HepG2 (cell line): ENCODE data around the gene C16orf54. TPM values are rescaled to one million over a fixed set of nuclear protein-coding genes. Genes with fewer than 3 reads are reported as not detected.

Experiments
- ATF4 ChIP-seq, 2 experiments: fragments of 450-650 bp in 1 of 2; sonication (generic) in 1 of 2; formaldehyde crosslinking; IDR thresholded peaks; 2 replicates each; pipeline versions ENCODE4 v1.5.0 to v1.8.0; 2020 to 2022; ENCODE audit warnings: mild to moderate bottlenecking in 1 of 2, missing genetic modification reagents in 1 of 2
- GABPA ChIP-seq, 2 experiments: IDR thresholded peaks; 2 replicates each; pipeline ENCODE4 v1.6.1; 2011 to 2016; ENCODE audit warnings: low read depth in 2 of 2, low read length in 1 of 2, missing biosample characterization in 1 of 2, missing genetic modification characterization in 1 of 2
- HNRNPUL1 ChIP-seq: fragments of 200-400 bp; formaldehyde crosslinking; IDR thresholded peaks from 2 replicates; pipeline ENCODE4 v1.6.1; 2017; ENCODE audit warnings: low read depth, mild to moderate bottlenecking, low read length, moderate library complexity
- HOXD1 ChIP-seq: sonication (generic); formaldehyde crosslinking; IDR thresholded peaks from 2 replicates; pipeline ENCODE4 v1.5.0; 2020; ENCODE audit warnings: missing genetic modification reagents
- KDM3A ChIP-seq: IDR thresholded peaks from 2 replicates; pipeline ENCODE4 v1.6.1; 2018; ENCODE audit warnings: low read depth, missing compliant biosample characterization
- KLF16 ChIP-seq, 2 experiments: sonication (generic) in 1 of 2; formaldehyde crosslinking in 1 of 2; IDR thresholded peaks; 2 replicates each; pipeline versions ENCODE4 v1.6.1 to v1.8.0; 2016 to 2023; ENCODE audit warnings: missing genetic modification reagents in 2 of 2, missing compliant biosample characterization in 1 of 2
- MXD3 ChIP-seq: IDR thresholded peaks from 2 replicates; pipeline ENCODE4 v1.6.1; 2016; ENCODE audit warnings: mild to moderate bottlenecking, missing biosample characterization, missing genetic modification reagents
- PHF21A ChIP-seq: sonication (generic); formaldehyde crosslinking; IDR thresholded peaks from 2 replicates; pipeline ENCODE4 v1.5.0; 2020; ENCODE audit warnings: mild to moderate bottlenecking, missing genetic modification reagents
- RBAK ChIP-seq: sonication (generic); formaldehyde crosslinking; IDR thresholded peaks from 2 replicates; pipeline ENCODE4 v1.5.1; 2020; ENCODE audit warnings: mild to moderate bottlenecking, missing genetic modification reagents
- SALL1 ChIP-seq: sonication (generic); formaldehyde crosslinking; IDR thresholded peaks from 2 replicates; pipeline ENCODE4 v1.8.0; 2022; ENCODE audit warnings: mild to moderate bottlenecking, missing genetic modification reagents
- SCMH1 ChIP-seq: sonication (generic); formaldehyde crosslinking; IDR thresholded peaks from 2 replicates; pipeline ENCODE4 v1.9.0; 2021; ENCODE audit warnings: missing genetic modification reagents, mild to moderate bottlenecking, borderline replicate concordance
- SMC3 ChIP-seq: IDR thresholded peaks from 2 replicates; pipeline ENCODE4 v1.6.1; 2011; ENCODE audit warnings: low read length, improper control_type of control experiment
- SOX13 ChIP-seq, 3 experiments: fragments of 450-650 bp in 1 of 3; sonication (generic) in 1 of 3; formaldehyde crosslinking in 1 of 3; IDR thresholded peaks in 2 of 3; conservative IDR thresholded peaks in 1 of 3; 2 replicates each; pipeline versions ENCODE4 v1.5.0 to v1.6.1; 2016 to 2020; ENCODE audit warnings: antibody characterized with exemption in 1 of 3, mild to moderate bottlenecking in 1 of 3, missing compliant biosample characterization in 1 of 3, missing genetic modification reagents in 1 of 3, moderate library complexity in 1 of 3
- SOX6 ChIP-seq, 2 experiments: fragments of 450-650 bp in 1 of 2; sonication (generic) in 1 of 2; formaldehyde crosslinking in 1 of 2; IDR thresholded peaks; 2 replicates each; pipeline versions ENCODE4 v1.4.0 to v1.6.1; 2017 to 2020; ENCODE audit warnings: antibody characterized with exemption in 1 of 2, mild to moderate bottlenecking in 1 of 2, missing genetic modification reagents in 1 of 2
- TAF15 ChIP-seq: fragments of 200-400 bp; formaldehyde crosslinking; IDR thresholded peaks from one replicate; pipeline ENCODE4 v1.6.1; 2018; ENCODE audit warnings: mild to moderate bottlenecking, low read depth, low read length; ENCODE audit not compliant: poor library complexity, severe bottlenecking
- XBP1 ChIP-seq: sonication (generic); formaldehyde crosslinking; IDR thresholded peaks from 2 replicates; pipeline ENCODE4 v1.5.0; 2020; ENCODE audit warnings: missing genetic modification reagents
- ZBTB1 ChIP-seq: sonication (generic); formaldehyde crosslinking; IDR thresholded peaks from 2 replicates; pipeline ENCODE4 v1.4.0; 2020; ENCODE audit warnings: missing genetic modification reagents, borderline replicate concordance
- ZBTB33 ChIP-seq: sonication (generic); formaldehyde crosslinking; IDR thresholded peaks from 2 replicates; pipeline ENCODE4 v1.4.0; 2020; ENCODE audit warnings: missing genetic modification reagents
- ZNF354B ChIP-seq: sonication (generic); formaldehyde crosslinking; IDR thresholded peaks from 2 replicates; pipeline ENCODE4 v1.8.0; 2022; ENCODE audit warnings: mild to moderate bottlenecking, missing genetic modification reagents
- ZNF382 ChIP-seq: sonication (generic); formaldehyde crosslinking; IDR thresholded peaks from 2 replicates; pipeline ENCODE4 v1.5.0; 2020; ENCODE audit warnings: missing genetic modification reagents, mild to moderate bottlenecking, borderline replicate concordance
- ZNF441 ChIP-seq: sonication (generic); formaldehyde crosslinking; IDR thresholded peaks from 2 replicates; pipeline ENCODE4 v1.7.0; 2021; ENCODE audit warnings: missing genetic modification reagents, borderline replicate concordance
- ZNF496 ChIP-seq: sonication (generic); formaldehyde crosslinking; IDR thresholded peaks from 2 replicates; pipeline ENCODE4 v1.8.1; 2023; ENCODE audit warnings: mild to moderate bottlenecking, moderate library complexity, missing genetic modification reagents; ENCODE audit not compliant: insufficient replicate concordance
- ZNF546 ChIP-seq: sonication (generic); formaldehyde crosslinking; conservative IDR thresholded peaks from 2 replicates; pipeline ENCODE4 v1.8.1; 2023; ENCODE audit warnings: mild to moderate bottlenecking, missing genetic modification reagents
- ZNF576 ChIP-seq: sonication (generic); formaldehyde crosslinking; IDR thresholded peaks from 2 replicates; pipeline ENCODE4 v1.4.0; 2020; ENCODE audit warnings: mild to moderate bottlenecking, missing genetic modification reagents
- ZNF766 ChIP-seq: sonication (generic); formaldehyde crosslinking; IDR thresholded peaks from 2 replicates; pipeline ENCODE4 v1.5.0; 2020; ENCODE audit warnings: missing genetic modification reagents, borderline replicate concordance
- ZSCAN21 ChIP-seq: sonication (generic); formaldehyde crosslinking; IDR thresholded peaks from 2 replicates; pipeline ENCODE4 v1.8.0; 2022; ENCODE audit warnings: mild to moderate bottlenecking, missing genetic modification reagents, moderate library complexity, borderline replicate concordance
- polyA plus RNA-seq, 8 experiments: library from polyadenylated mRNA; depleted of rRNA in 3 of 8; stranded (reverse) in 7 of 8; unstranded in 1 of 8; fragments of >200 nt; fragmentation: Illumina TruSeq in 4 of 8; extraction: Trizol in 4 of 8; gene quantifications; 2 replicates each; pipeline versions ENCODE4 v1.2.1 to v1.2.3, GENCODE V29; 2011 to 2016; ENCODE audit warnings: low read depth in 4 of 8, missing spikeins in 1 of 8, mixed read lengths in 1 of 8; ENCODE audit not compliant: insufficient read depth in 1 of 8
- total RNA-seq, 5 experiments: library from RNA; depleted of rRNA; stranded (reverse); fragments of >200 nt; fragmentation: Illumina TruSeq; extraction: Trizol; gene quantifications; 2 replicates each; pipeline ENCODE4 v1.2.3, GENCODE V29; 2016; ENCODE audit warnings: low read depth in 1 of 5

C16orf54 gene
- total and polyA plus RNA-seq, 2 of the 13 experiments (the other 11 are each of a cell fraction or from before 2014, with no cell fraction given) = not detected

- TF ChIP-seq HOXD1 (0 out of 2 replicates have a peak, but pooled peaks have one; percentile 15), MXD3 (CRISPR knock-in tag) (no peak), ZBTB1 (no peak), SOX6 (IDR thresholded peaks at IDR 0.05) (no peak), SOX6 (CRISPR knock-in tag; IDR thresholded peaks at IDR 0.05) (peak; percentile 54), ATF4 (CRISPR knock-in tag; IDR thresholded peaks at IDR 0.05) (peak in 1 of 2 experiments; percentile 34; a peak in 1 of 4 replicates), ZBTB33 (CRISPR knock-in tag) (peak; percentile 22; the same call in 1 of the 2 replicates), ZNF441 (CRISPR knock-in tag) (no peak), XBP1 (no peak), ZNF766 (CRISPR knock-in tag) (no peak), ZNF496 (CRISPR knock-in tag) (no peak), SALL1 (CRISPR knock-in tag) (peak; percentile 54; the same call in 1 of the 2 replicates), RBAK (no peak), SMC3 (peak; percentile 95), ZSCAN21 (CRISPR knock-in tag) (no peak), SCMH1 (CRISPR knock-in tag) (no peak), ZNF354B (no peak), HNRNPUL1 (no peak), KDM3A (CRISPR knock-in tag) (no peak), ZNF382 (CRISPR knock-in tag) (no peak), ZNF576 (CRISPR knock-in tag) (no peak), KLF16 (CRISPR knock-in tag; IDR thresholded peaks at IDR 0.05) (no peak), SOX13 (IDR thresholded peaks at IDR 0.05) (no peak), SOX13 (CRISPR knock-in tag; conservative IDR thresholded peaks at IDR 0.05 in 1 of 2, IDR thresholded peaks at IDR 0.05 in 1 of 2) (peak in 1 of 2 experiments; percentile 61; a peak in 2 of 4 replicates), GABPA (IDR thresholded peaks at IDR 0.05; ENCODE audit: low read depth, low read length) (no peak), GABPA (CRISPR knock-in tag; IDR thresholded peaks at IDR 0.05; ENCODE audit: low read depth) (0 out of 2 replicates have a peak, but pooled peaks have one; percentile 12), TAF15 (no peak), ZNF546 (no peak), PHF21A (CRISPR knock-in tag) (no peak)
Observed at GRCh38 chr16:29700253-29700987, 45.4 kb downstream of the C16orf54 start (continued).
